ENCODE measurements around the gene RAD54L. TPM values are rescaled to one million over a fixed set of nuclear protein-coding genes. Genes with fewer than 3 reads are reported as not detected.

Gene RAD54L
- total RNA-seq (2022; extraction: Qiagen RNA extraction; ENCODE audit: low read depth) = 7.8 to 12.9 TPM (median 10.9 TPM) in 5 replicates

GRCh38 chr1:46247436-46248121 lies at the start of gene RAD54L:
TSS of gene RAD54L (plus strand) at chr1:46247763. CDS start at chr1:46248406, 643 bp downstream.

GRCh38 chr1:46197964-46198811 lies 49.4 kb upstream of the RAD54L start, which contains the start of gene POMGNT1:
TSS of gene POMGNT1 (minus strand) at chr1:46198434. CDS start at chr1:46197821, 613 bp downstream.

GRCh38 chr1:46303038-46303871 lies 55.7 kb downstream of the RAD54L start, which contains the start of the genes LRRC41 and UQCRH:
TSS of gene LRRC41 (minus strand) at chr1:46303616. CDS start at chr1:46303322, 294 bp downstream.
TSS of gene UQCRH (plus strand) at chr1:46303698. CDS start at chr1:46303767, 69 bp downstream.

Other genes with a start within 250 kb of the RAD54L start
- 0.86 to 1.9 TPM (median 1.6 TPM) in 5 replicates for gene PIK3R3, start 115.1 kb upstream of the RAD54L start, total RNA-seq (2022; extraction: Qiagen RNA extraction; ENCODE audit: low read depth)
- gene TSPAN1, start 72.7 kb upstream of the RAD54L start, total RNA-seq (2022; extraction: Qiagen RNA extraction; ENCODE audit: low read depth) = 1.9 to 3.6 TPM (median 2.3 TPM) in 5 replicates
- not detected in 5 replicates for gene P3R3URF, start 71.3 kb upstream of the RAD54L start, total RNA-seq (2022; extraction: Qiagen RNA extraction; ENCODE audit: low read depth)
- 33.2 to 47.2 TPM (median 44.9 TPM) in 5 replicates for gene POMGNT1, start 49.3 kb upstream of the RAD54L start, total RNA-seq (2022; extraction: Qiagen RNA extraction; ENCODE audit: low read depth)
- gene LURAP1, start 44.4 kb upstream of the RAD54L start, total RNA-seq (2022; extraction: Qiagen RNA extraction; ENCODE audit: low read depth) = not detected in 5 replicates
- gene LRRC41, start 55.9 kb downstream of the RAD54L start, total RNA-seq (2022; extraction: Qiagen RNA extraction; ENCODE audit: low read depth) = 29.3 to 48.5 TPM (median 40.3 TPM) in 5 replicates
- 379 to 664 TPM (median 408 TPM) in 5 replicates for gene UQCRH, start 55.9 kb downstream of the RAD54L start, total RNA-seq (2022; extraction: Qiagen RNA extraction; ENCODE audit: low read depth)
- gene NSUN4, start 93.0 kb downstream of the RAD54L start, total RNA-seq (2022; extraction: Qiagen RNA extraction; ENCODE audit: low read depth) = 7.6 to 14.9 TPM (median 12.0 TPM) in 5 replicates
- 0.65 to 1.5 TPM (median 1.0 TPM) in 5 replicates for gene FAAH, start 146.6 kb downstream of the RAD54L start, total RNA-seq (2022; extraction: Qiagen RNA extraction; ENCODE audit: low read depth)
- 0.51 to 1.2 TPM (median 0.99 TPM) in 5 replicates for gene DMBX1, start 242.1 kb downstream of the RAD54L start, total RNA-seq (2022; extraction: Qiagen RNA extraction; ENCODE audit: low read depth)

Data from A549 treated with ZK216348 at 1 μM for 4 hours (cell line).